HG02763 (cell line): Measurements from ENCODE around the gene RASAL2.
"Not testable (repeated sequence)": the region's sequence is repeated elsewhere in the genome, so short reads cannot be mapped to it uniquely, and the experiment has no call there.

Source experiments
- ATAC-seq: cut with Tn5 transposase; IDR thresholded peaks from one replicate; pipeline ENCODE4 v1.9.1; 2021; ENCODE audit warnings: mild to moderate bottlenecking, moderate library complexity; ENCODE audit not compliant: unreplicated experiment

Gene RASAL2

DNA sequence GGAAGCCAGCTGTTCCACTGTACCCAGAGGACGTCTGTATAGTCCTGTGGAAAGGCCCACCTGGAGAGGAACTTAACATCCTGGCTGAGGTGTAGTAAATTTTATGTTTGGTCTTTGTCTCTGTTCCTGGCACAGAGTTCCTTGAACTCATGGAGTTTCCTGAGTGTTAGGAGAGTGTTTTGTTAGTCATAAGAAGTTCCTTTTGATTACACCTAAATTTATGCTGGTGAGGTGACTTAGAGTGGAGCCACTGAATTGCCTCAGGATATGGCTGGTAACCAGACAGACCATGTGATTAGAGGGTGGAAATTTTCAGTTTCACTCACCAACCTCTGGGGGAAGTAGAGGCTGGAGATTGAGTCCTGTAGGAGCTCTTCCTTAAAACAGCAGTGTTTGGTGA, 57.9 kb downstream of the RASAL2 start:
- ATAC-seq = no peak

GRCh38 chr1:178155481-178156255, 61.8 kb downstream of the RASAL2 start:
- no peak for ATAC-seq

- ATAC-seq = no peak
These were observed 67.0 kb downstream of the RASAL2 start for GRCh38 chr1:178160736-178161475.

DNA sequence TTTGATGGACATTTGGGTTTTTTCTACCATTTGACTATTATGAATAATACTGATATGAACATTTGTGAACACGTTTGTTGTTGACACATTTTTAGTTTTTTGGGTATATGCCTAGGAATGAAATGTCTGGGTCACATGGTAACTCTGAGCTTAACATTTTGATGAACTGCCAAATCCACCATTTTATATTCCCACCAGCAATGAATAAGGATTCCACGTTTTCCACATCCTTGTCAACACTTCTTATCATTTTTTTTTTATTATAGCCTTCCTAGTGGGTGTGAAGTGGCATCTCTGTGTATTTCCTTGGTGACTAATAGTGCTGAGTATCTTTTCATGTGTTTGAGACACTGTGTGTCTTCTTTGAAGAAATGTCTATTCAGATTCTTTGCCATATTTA, 67.6 kb downstream of the RASAL2 start:
- no peak for ATAC-seq

DNA sequence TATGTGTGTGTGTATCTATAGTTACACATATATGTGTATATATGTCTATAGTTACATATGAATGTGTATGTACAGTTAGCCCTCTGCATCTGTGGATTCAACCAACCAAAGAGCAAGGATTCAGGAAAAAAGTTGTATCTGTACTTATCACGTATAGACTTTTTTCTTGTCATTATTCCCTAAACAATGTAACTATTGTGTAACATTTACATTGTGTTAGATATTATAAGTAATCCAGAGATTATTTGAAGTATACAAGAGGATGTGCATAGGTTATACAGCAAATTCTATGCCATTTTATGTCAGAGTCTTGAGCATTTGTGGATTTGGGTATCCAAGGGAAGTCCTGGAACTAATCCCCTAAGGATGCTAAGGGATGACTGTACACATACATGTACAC, 71.3 kb downstream of the RASAL2 start:
- no peak for ATAC-seq

DNA sequence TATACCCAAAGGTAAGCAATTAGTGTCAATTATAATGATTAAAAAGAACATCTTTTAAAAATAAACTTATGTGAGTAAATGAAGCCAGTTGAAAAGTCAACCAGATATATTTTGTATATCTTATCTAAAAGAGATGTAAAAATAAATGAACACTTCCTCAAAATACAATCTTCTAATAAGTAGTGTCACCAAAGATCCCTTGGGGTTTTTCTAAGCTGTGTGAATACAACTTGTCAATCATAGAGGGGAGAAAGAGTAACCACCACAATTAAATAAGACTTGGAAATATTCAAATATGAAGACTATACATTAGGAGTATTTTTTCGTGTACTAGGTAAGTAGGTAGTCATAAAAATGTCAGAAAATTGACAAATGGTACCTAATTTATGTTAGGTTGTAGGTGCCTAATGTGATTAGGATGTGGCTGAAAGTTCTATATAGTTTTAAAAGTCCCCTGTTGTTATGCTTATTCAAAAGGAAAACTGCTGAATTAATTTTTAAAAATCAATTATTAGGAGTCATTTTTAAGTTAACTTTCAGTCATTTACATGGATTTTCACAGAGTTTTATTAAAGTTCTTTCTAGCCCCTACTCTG, 72.6 kb downstream of the RASAL2 start:
- no peak for ATAC-seq

DNA sequence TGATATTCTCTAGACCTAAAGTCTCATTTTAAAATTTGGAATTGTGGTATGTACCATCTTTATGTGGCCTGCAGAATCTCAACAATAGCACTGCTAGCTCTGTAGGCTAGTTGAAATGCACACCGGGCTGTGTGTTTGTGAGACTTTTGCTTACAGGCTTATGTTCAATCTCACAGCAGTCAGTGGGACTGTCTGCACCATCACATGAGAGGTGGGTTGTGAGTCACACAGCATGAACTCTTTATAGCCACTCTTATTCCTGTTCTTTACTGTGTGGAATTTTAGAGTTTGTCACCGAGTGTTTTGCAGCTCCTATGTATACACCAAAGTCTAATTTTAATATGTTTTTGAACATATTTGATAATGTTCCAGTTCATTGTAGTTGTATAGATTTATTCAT, 74.6 kb downstream of the RASAL2 start:
- ATAC-seq = no peak

DNA sequence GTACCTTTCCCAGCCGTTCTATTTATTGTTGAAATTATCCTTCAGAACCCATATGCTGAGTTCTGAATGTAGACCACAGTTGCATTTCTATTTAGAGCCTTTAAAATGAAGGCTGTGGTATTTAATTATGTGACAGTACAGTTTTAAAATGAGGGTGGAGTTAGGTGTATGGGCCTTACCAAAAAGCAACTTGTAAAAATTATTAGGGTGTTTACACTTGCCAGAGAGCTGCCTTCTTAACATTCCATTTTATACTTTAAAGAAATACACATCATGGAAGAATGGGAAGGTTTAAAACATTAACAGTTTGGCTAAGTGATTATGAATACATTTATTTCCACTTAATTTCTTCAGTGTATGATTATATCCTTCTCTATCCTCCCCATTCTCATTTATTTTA, 75.7 kb downstream of the RASAL2 start:
- ATAC-seq = no peak

DNA sequence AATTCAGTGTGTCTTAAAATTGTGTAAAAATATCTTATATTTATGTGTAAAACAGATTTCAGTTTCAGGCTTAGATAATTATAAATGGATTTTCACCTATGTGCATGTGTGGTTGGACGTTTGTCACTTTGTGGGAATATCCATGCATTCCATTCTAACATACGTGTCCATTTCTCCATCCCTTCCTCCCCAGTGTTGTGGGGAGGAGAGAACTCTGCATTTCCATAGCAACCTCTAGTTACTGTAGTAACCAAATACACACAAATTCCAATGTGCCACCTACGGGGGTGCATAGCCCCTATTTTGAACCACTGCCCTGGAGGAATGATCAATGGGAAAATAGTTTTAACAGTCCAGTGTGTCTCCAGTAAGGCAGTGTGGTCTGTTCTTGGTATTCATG, 79.0 kb downstream of the RASAL2 start:
- no peak for ATAC-seq

GRCh38 chr1:178174539-178174938, 80.6 kb downstream of the RASAL2 start:
- ATAC-seq = no peak

- no peak for ATAC-seq
These were observed 86.5 kb downstream of the RASAL2 start for GRCh38 chr1:178180405-178180804.

- ATAC-seq = no peak
These were observed 89.9 kb downstream of the RASAL2 start for GRCh38 chr1:178183796-178184195.

- no peak for ATAC-seq
These were observed 94.4 kb downstream of the RASAL2 start for GRCh38 chr1:178188306-178188705.

DNA sequence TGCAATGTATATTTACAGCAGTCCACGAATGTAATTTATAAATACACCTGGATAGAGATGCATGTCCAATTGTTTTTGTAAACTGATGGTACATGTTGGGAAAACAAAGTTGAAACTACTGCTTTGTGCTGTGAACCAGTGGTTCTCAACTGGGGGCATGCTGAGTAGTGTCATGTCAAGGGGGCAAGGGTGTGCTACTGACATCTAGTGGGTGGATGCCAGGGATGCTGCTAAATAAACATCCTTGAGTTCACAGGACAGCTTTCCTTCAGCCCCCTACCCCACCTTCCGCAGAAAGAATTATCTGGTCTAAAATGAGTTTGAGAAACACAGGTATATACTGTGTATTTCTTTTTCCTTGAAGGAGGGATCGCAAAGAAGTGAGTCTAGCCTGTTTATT, 95.9 kb downstream of the RASAL2 start:
- no peak for ATAC-seq

GRCh38 chr1:178190881-178191280, 97.0 kb downstream of the RASAL2 start:
- ATAC-seq = no peak

GRCh38 chr1:178192686-178193085, 98.8 kb downstream of the RASAL2 start:
- ATAC-seq = no peak

DNA sequence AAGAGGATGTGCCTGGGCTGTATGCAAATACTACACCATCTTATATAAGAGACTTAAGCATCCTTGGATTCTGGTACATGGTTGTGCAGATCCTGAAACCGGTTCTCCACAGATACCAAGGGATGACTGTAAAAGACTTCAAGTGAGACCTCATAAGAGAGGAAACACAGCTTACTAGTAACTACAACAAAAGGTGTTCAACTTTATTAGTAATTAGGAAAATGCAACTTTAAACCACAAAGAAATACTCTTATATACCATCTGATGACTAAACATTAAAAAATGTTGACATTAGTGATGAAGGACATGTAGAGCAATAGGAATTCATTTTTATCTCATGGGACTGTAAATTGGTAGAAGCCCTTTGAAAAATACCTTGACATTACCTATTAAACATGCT, 102.7 kb downstream of the RASAL2 start:
- ATAC-seq = no peak

GRCh38 chr1:178202095-178202494, 108.2 kb downstream of the RASAL2 start:
- not testable (repeated sequence) for ATAC-seq

GRCh38 chr1:178202546-178202945, 108.6 kb downstream of the RASAL2 start:
- ATAC-seq = not testable (repeated sequence)

DNA sequence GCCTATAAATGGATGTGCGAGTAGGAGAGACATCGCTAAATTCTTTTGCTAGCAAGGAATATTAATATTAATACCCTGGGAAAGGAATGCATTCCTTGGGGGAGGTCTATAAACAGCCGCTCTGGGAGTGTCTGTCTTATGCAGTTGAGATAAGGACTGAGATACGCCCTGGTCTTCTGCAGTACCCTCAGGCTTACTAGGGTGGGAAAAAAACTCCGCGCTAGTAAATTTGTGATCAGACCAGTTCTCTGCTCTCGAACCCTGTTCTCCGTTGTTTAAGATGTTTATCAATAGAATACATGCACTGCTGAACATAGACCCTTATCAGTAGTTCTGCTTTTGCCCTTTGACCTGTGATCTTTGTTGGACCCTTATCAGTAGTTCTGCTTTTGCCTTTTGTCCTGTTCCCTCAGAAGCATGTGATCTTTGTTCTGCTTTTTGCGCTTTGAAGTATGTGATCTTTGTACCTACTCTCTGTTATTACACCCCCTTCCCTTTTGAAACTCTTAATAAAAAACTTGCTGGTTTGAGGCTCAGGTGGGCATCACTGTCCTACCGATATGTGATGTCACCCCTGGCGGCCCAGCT, 114.5 kb downstream of the RASAL2 start:
- ATAC-seq = not testable (repeated sequence)

DNA sequence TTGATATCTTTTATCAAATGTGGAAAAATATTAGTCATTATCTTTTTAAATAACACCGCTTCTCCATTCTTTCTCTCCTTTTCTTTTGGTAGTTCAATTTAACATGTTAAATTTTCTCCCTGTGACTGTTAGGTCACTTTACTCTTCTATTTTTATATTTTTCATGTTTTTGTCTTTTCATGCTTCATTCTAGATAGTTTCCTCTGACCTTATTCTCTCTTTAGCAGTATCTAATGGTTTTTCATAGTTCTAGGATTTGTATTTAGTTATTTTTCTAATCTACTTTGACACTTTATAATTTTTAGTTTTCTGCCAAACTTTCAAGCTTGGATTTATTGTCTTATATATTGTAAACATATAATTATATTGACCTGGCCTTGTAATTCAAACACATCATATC, 116.0 kb downstream of the RASAL2 start:
- no peak for ATAC-seq

DNA sequence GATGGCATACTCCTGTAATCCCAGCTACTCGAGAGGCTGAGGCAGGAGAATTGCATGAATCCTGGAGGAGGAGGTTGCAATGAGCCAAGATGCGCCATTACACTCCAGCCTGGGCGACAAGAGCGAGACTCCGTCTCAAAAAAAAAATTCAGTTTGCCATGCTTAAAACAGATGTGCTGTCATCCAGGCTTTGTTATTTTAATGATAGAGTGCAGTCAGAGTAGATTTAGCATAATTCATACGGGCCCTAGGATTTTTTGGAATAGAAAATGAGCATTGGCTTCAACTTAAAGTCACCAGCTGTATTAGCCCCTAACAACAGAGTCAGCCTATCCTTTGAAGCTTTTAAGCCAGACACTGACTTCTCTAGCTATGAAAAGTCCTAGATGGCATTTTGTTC, 124.6 kb downstream of the RASAL2 start:
- no peak for ATAC-seq
